ENCODE measurements around the gene JARID2. TPM values are rescaled to one million over a fixed set of nuclear protein-coding genes. Genes with fewer than 3 reads are reported as not detected.

Gene JARID2
- total and polyA plus RNA-seq, 10 of the 15 experiments (the other 5 are each of a cell fraction or from before 2014, with no cell fraction given): 4.2 to 21.6 (median 11.7) TPM

GRCh38 chr6:15462256-15462655 is 216.4 kb downstream of the JARID2 start:
- POLR2A ChIA-PET: interaction anchor here (1.1 kb wide), 1 partner anchor 9 kb away, joined by 3 read pairs; no protein-coding TSS in a partner anchor
- CTCF ChIA-PET: interaction anchor here (1.1 to 2.4 kb wide), 4 partner anchors 14 to 117 kb away, joined by 3 to 14 read pairs (median 5); no protein-coding TSS in a partner anchor
- no peak overlapping the region for H3K4me3 ChIP-seq
- peaks cover 41% of the 10 kb centered on the region for H3K79me2 ChIP-seq (ENCODE audit: control insufficient read depth, insufficient read depth, low read length)
- no peaks in the 10 kb centered on the region for H4K20me1 ChIP-seq (ENCODE audit: control insufficient read depth, insufficient read depth)
- H3K4me1 ChIP-seq (ENCODE audit: control insufficient read depth, insufficient read depth, low read length): peaks cover 14% of the 10 kb centered on the region
- DNase-seq (ENCODE audit: low read depth, low spot score) (no peak), ATAC-seq (no peak), FAIRE-seq (no peak)
- RAD21 ChIA-PET (ENCODE audit: unreplicated experiment): interaction anchor here (1.1 kb wide), 1 partner anchor 208 kb away, joined by 4 read pairs; no protein-coding TSS in a partner anchor
- no peak for TF ChIP-seq ATF7 (IDR thresholded peaks at IDR 0.05; ENCODE audit: low read depth)
- TF ChIP-seq, protein P1, sequence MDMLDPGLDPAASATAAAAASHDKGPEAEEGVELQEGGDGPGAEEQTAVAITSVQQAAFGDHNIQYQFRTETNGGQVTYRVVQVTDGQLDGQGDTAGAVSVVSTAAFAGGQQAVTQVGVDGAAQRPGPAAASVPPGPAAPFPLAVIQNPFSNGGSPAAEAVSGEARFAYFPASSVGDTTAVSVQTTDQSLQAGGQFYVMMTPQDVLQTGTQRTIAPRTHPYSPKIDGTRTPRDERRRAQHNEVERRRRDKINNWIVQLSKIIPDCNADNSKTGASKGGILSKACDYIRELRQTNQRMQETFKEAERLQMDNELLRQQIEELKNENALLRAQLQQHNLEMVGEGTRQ (IDR thresholded peaks at IDR 0.05; ENCODE audit: borderline replicate concordance, low read depth, low read length): no peak
- TF ChIP-seq ZNF24 (IDR thresholded peaks at IDR 0.05): no peak
- H3K27ac ChIP-seq (ENCODE audit: control insufficient read depth, insufficient read depth): no peak overlapping the region
- BruUV-seq (replicated peaks): no TSS peak
- H3K27me3 ChIP-seq (replicated peaks in 1 of 2; ENCODE audit: control insufficient read depth in 2 of 2, insufficient read depth in 2 of 2, low read length in 1 of 2): no peaks in the 10 kb centered on the region
- 94% methylated on average over 4 of the region's 4 CpGs for WGBS (ENCODE audit: insufficient coverage, insufficient replicate concordance, low lambda C conversion rate, missing lambda C conversion rate)
- in situ Hi-C loops (cut with MboI) (loop anchor here (25.0 kb wide), 1 partner anchor 1550 kb away; the partner anchor contains the start of gene RNF182), intact Hi-C loops (cut with micrococcal nuclease; ENCODE audit: unreplicated experiment) (no loop called here)
- no peak overlapping the region for H2AFZ ChIP-seq (ENCODE audit: control insufficient read depth, low read depth, low read length)
- H3K9ac ChIP-seq (ENCODE audit: control insufficient read depth, insufficient read depth, low read length): no peak overlapping the region
- H3K9me3 ChIP-seq (replicated peaks; ENCODE audit: control insufficient read depth, insufficient read depth, low read length): no peaks in the 10 kb centered on the region
- peaks cover 2 to 4% of the 10 kb centered on the region in 2 experiments; a peak in 2 of 4 replicates for H3K36me3 ChIP-seq (ENCODE audit: control insufficient read depth in 2 of 2, insufficient read depth in 2 of 2, low read length in 1 of 2)
- H3K4me2 ChIP-seq (ENCODE audit: control insufficient read depth, insufficient read depth): no peak overlapping the region
- SMC1A ChIA-PET (ENCODE audit: uncharacterized antibody, unreplicated experiment): interaction anchor here (0.7 to 2.2 kb wide), 3 partner anchors 136 to 208 kb away, joined by 3 to 9 read pairs (median 7); no protein-coding TSS in a partner anchor
